Stomach smooth muscle (tissue), 2 donors: Measurements from ENCODE around the gene RETN.
"Not testable (repeated sequence)": the region's sequence is repeated elsewhere in the genome, so short reads cannot be mapped to it uniquely, and the experiment has no call there.

ENCODE experiments used
- H3K27ac ChIP-seq: one replicate; pipeline ENCODE4 v1.7.0; 2013; ENCODE audit warnings: mild to moderate bottlenecking, low read length, inconsistent platforms
- H3K27me3 ChIP-seq, 2 donors: one replicate each; pipeline ENCODE4 v1.7.0; 2013; ENCODE audit warnings: low read length in 2 of 2; ENCODE audit not compliant: insufficient read depth in 2 of 2, control insufficient read depth in 1 of 2
- H3K36me3 ChIP-seq, 2 donors: one replicate each; pipeline ENCODE4 v1.7.0; 2013; ENCODE audit warnings: low read length in 2 of 2; ENCODE audit not compliant: control insufficient read depth in 2 of 2, insufficient read depth in 2 of 2
- H3K4me1 ChIP-seq: one replicate; pipeline ENCODE4 v1.7.0; 2013; ENCODE audit warnings: low read length; ENCODE audit not compliant: control insufficient read depth, insufficient read depth
- H3K4me3 ChIP-seq, 2 donors: one replicate each; pipeline ENCODE4 v1.7.0; 2013; ENCODE audit warnings: low read length in 2 of 2
- H3K9ac ChIP-seq, 2 donors: one replicate each; pipeline ENCODE4 v1.7.0; 2013; ENCODE audit warnings: low read length in 2 of 2, mild to moderate bottlenecking in 1 of 2
- H3K9me3 ChIP-seq, 2 donors: one replicate each; pipeline ENCODE4 v1.7.0; 2013; ENCODE audit warnings: low read length in 2 of 2; ENCODE audit not compliant: control insufficient read depth in 2 of 2
- donor health status: healthy.
- donor health status: Pancreatic carcinoma.

The RETN gene

GRCh38 chr19:7639863-7640348 lies 28.9 kb upstream of the RETN start:
- Histone ChIP-seq H3K36me3 (no peaks in the 10 kb centered on the region), H3K27me3 (peaks cover 27 to 33% of the 10 kb centered on the region in 2 donors), H3K4me1 (no peaks in the 10 kb centered on the region), H3K27ac (no peak overlapping the region), H3K9ac (no peak overlapping the region), H3K9me3 (no peaks in the 10 kb centered on the region), H3K4me3 (no peak overlapping the region)

- no peak overlapping the region for H3K27ac ChIP-seq
- H3K9ac ChIP-seq = no peak overlapping the region
- no peaks in the 10 kb centered on the region for H3K36me3 ChIP-seq
- no peak overlapping the region for H3K4me3 ChIP-seq
- H3K4me1 ChIP-seq = no peaks in the 10 kb centered on the region
- no peaks in the 10 kb centered on the region for H3K9me3 ChIP-seq
- peaks cover 28 to 29% of the 10 kb centered on the region in 2 donors for H3K27me3 ChIP-seq
Observed at GRCh38 chr19:7640803-7641202, 28.0 kb upstream of the RETN start.

- H3K4me1 ChIP-seq = no peaks in the 10 kb centered on the region
- H3K27me3 ChIP-seq = peaks cover 26 to 28% of the 10 kb centered on the region in 2 donors
- no peak overlapping the region for H3K27ac ChIP-seq
- H3K36me3 ChIP-seq = no peaks in the 10 kb centered on the region
- no peaks in the 10 kb centered on the region for H3K9me3 ChIP-seq
- H3K9ac ChIP-seq = no peak overlapping the region
- H3K4me3 ChIP-seq = no peak overlapping the region
Observed at GRCh38 chr19:7641290-7642276, 27.3 kb upstream of the RETN start.

GRCh38 chr19:7642295-7643030 lies 26.4 kb upstream of the RETN start:
- Histone ChIP-seq H3K4me1 (no peaks in the 10 kb centered on the region), H3K27ac (no peak overlapping the region), H3K4me3 (no peak overlapping the region), H3K36me3 (no peaks in the 10 kb centered on the region), H3K9ac (no peak overlapping the region), H3K27me3 (peaks cover 21 to 26% of the 10 kb centered on the region in 2 donors), H3K9me3 (no peaks in the 10 kb centered on the region)

GRCh38 chr19:7643031-7643415 lies 25.8 kb upstream of the RETN start:
- Histone ChIP-seq H3K4me1 (no peaks in the 10 kb centered on the region), H3K27me3 (peaks cover 16 to 23% of the 10 kb centered on the region in 2 donors), H3K36me3 (no peaks in the 10 kb centered on the region), H3K27ac (no peak overlapping the region), H3K4me3 (no peak overlapping the region), H3K9me3 (no peaks in the 10 kb centered on the region), H3K9ac (no peak overlapping the region)

GRCh38 chr19:7643629-7644549 lies 25.0 kb upstream of the RETN start:
- H3K9ac ChIP-seq, H3K27ac ChIP-seq: not testable (repeated sequence)

GRCh38 chr19:7644550-7644877 lies 24.3 kb upstream of the RETN start:
- Histone ChIP-seq H3K27me3 (peaks cover 5 to 19% of the 10 kb centered on the region in 2 donors), H3K4me1 (no peaks in the 10 kb centered on the region), H3K27ac (no peak overlapping the region), H3K36me3 (no peaks in the 10 kb centered on the region), H3K9ac (no peak overlapping the region), H3K9me3 (no peaks in the 10 kb centered on the region), H3K4me3 (no peak overlapping the region)

More at GRCh38 chr19:7643629-7644549, 25.0 kb upstream of the RETN start:
- H3K27me3 ChIP-seq = peaks cover 9 to 21% of the 10 kb centered on the region in 2 donors
- not testable (repeated sequence) for H3K4me3 ChIP-seq, H3K36me3 ChIP-seq, H3K4me1 ChIP-seq, H3K9me3 ChIP-seq

- Histone ChIP-seq H3K36me3 (no peaks in the 10 kb centered on the region), H3K27ac (no peak overlapping the region), H3K9ac (no peak overlapping the region), H3K27me3 (peaks cover 5 to 15% of the 10 kb centered on the region in 2 donors), H3K9me3 (no peaks in the 10 kb centered on the region), H3K4me1 (no peaks in the 10 kb centered on the region), H3K4me3 (no peak overlapping the region)
Observed at GRCh38 chr19:7645163-7645562, 23.7 kb upstream of the RETN start.

- peaks cover 10 to 18% of the 10 kb centered on the region in 2 donors for H3K27me3 ChIP-seq
- H3K9me3 ChIP-seq = no peaks in the 10 kb centered on the region
- no peaks in the 10 kb centered on the region for H3K4me1 ChIP-seq
- H3K9ac ChIP-seq = no peak overlapping the region
- H3K4me3 ChIP-seq = no peak overlapping the region
- H3K36me3 ChIP-seq = no peaks in the 10 kb centered on the region
- H3K27ac ChIP-seq = no peak overlapping the region
Observed at GRCh38 chr19:7645656-7646425, 23.0 kb upstream of the RETN start.

GRCh38 chr19:7646426-7646700 lies 22.5 kb upstream of the RETN start:
- Histone ChIP-seq H3K9me3 (no peaks in the 10 kb centered on the region), H3K4me3 (no peak overlapping the region), H3K4me1 (no peaks in the 10 kb centered on the region), H3K9ac (no peak overlapping the region), H3K27ac (no peak overlapping the region), H3K36me3 (no peaks in the 10 kb centered on the region), H3K27me3 (peaks cover 11 to 18% of the 10 kb centered on the region in 2 donors)
